ENCODE results near the gene OBP2A.

The OBP2A gene

GRCh38 chr9:135555203-135555602 is 9.3 kb downstream of the OBP2A start:
- no peak for DNase-seq

GRCh38 chr9:135555910-135556309 is 10.0 kb downstream of the OBP2A start:
- no peak for DNase-seq

GRCh38 chr9:135559606-135560005 is 13.7 kb downstream of the OBP2A start:
- no peak for DNase-seq

DNA sequence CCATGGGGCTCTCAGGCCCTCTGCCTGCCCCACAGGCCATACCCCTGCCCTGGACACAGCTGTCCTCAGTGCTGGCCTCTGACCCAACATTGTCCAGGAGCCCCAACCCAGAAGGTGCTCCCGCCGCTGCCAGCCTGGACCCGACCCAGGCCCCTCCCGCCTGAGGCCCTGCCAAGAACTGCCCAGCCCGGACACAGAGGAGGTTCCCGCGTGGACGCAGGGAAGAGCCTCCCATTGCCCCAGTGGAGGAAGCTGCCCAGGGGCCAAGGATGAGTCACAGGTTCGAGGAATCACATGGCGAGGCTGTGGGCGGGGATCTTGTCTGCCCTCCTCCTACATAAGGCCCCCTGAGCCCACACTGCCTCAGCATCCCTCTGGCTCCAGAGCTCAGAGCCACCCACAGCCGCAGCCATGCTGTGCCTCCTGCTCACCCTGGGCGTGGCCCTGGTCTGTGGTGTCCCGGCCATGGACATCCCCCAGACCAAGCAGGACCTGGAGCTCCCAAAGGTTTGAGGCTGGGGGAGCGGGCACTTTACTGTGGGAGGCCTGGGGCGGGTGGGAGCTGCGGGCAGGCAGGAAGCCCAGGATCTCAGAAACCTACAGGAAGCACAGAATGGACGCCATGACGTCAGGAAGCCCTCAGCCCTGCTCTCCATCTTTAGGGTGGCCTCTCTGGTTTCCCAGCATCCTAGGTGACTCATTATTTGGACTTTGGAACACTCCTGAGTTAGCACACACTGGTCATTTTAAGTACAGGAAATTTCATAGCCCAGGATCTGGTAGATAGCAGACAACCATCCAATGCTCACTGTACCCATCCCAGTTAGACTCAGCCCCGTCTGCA is 15.7 kb downstream of the OBP2A start, which contains the start of gene PAEP:
Gene PAEP, plus strand, starts transcription at position 366 of the 844 bp plus-strand sequence.
- DNase-seq, result no peak

GRCh38 chr9:135562235-135562745 is 16.4 kb downstream of the OBP2A start:
- no peak for DNase-seq

DNA sequence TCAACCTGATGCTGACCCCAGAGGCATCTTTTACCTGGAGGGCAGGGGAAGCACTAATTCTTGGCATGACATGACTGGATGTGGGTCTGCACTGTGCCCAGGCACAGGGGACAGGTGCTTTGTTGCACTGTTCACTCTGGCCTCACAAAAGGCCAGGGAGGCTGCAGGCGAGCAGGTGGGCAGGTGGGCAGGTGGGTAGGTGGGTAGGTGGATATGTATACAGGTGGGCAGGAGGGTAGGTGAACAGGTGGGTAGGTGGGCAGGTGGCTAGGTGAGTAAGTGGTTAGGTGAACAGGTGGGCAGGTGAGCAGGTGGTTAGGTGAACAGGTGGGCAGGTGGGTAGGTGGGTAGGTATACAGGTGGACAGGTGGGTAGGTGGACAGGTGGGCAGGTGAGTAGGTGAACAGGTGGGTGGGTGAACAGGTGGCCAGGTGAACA is 17.1 kb downstream of the OBP2A start:
- DNase-seq, result no peak

DNA sequence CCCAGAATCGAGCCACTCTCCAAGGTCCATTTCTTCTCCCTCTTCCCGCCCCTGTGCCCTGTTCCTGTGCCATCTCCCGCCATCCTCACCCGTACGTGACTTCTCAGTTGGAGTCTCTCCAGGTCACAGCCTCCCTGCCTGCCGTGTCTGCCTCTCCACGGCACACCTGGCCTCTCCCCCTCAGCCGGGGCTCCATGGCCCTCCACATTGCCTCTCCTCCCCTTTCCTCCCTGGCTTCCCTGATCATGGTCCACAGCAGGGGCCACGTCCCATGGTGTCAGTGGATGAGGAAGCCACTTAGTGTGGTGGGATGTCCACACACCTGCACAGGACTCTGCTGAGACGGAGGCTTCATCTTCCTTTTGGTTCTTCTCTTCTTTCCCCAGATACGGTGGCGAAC is 17.9 kb downstream of the OBP2A start:
- no peak for DNase-seq

DNA sequence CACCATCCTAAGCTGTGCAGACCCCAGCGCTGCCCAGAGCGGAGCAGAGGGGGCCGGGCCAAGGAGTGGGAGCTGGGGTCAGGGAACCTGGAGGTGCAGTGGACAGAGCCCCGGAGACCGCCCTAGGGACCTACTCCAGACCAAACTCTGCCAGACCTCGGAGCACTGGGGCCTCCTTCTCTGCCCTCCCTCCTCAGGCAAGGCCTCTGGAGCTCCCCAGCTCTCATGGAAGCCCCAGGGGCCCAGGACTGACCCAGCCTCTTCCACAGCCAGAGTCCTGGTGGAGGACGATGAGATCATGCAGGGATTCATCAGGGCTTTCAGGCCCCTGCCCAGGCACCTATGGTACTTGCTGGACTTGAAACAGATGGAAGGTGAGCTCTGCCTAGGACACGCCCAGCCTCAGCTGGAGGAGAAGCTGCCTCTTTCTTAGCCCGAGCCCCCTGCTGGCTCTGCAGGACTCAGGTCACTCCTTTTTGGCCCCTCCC is 19.3 kb downstream of the OBP2A start:
- DNase-seq, result no peak

DNA sequence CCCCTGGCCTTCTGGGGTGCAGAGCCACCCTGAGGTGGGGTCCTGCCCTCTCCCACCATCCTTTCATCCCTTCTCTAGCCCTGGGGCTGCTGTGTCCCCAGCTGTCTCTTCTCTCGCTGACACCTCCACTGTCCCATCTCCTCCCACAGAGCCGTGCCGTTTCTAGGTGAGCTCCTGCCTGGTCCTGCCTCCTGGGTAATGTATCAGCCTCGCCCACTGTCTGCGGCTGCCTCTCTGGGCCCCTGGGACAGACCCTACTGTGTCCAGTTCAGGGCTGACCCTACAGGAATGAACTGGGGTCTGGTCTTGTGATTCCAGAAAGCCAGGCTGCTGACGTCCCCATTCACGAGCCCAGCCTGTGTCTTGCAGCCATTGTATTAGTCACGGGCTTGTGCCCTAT is 19.7 kb downstream of the OBP2A start:
- no peak for DNase-seq

DNA sequence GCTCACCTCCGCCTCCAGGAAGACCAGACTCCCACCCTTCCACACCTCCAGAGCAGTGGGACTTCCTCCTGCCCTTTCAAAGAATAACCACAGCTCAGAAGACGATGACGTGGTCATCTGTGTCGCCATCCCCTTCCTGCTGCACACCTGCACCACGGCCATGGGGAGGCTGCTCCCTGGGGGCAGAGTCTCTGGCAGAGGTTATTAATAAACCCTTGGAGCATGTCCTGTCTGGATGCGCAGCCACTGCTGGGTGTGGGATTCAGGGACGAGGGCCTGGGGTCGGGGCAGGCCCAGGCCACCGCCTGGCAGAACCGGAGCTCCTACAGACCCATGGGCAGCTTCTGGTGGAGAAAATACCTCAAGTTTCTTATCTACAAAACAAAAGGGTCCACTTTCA is 20.6 kb downstream of the OBP2A start:
- DNase-seq, result no peak

- DNase-seq, result no peak
Measured at GRCh38 chr9:135567311-135567710, 21.4 kb downstream of the OBP2A start.

DNA sequence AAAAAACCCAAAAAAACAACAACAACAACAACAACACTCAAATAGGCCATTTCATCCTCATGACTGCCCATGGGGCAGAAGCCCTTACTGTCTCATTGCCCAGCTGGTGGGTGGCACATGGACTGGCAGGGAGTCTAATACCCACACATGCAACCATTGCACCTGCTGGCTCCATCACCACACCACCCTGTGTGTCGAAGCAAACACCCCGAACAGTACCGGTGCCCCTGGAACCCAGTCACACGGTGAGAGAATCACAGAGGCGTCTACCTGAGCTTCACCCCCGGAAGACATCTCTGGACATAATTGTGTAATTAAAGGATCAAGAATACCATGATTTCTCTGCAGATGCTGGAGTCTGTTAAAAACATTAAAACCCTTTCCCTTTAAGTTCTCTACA is 22.1 kb downstream of the OBP2A start:
- no peak for DNase-seq

- DNase-seq, result no peak
Measured at GRCh38 chr9:135570456-135570855, 24.5 kb downstream of the OBP2A start.

- DNase-seq, result no peak
Measured at GRCh38 chr9:135572233-135572632, 26.3 kb downstream of the OBP2A start.

DNA sequence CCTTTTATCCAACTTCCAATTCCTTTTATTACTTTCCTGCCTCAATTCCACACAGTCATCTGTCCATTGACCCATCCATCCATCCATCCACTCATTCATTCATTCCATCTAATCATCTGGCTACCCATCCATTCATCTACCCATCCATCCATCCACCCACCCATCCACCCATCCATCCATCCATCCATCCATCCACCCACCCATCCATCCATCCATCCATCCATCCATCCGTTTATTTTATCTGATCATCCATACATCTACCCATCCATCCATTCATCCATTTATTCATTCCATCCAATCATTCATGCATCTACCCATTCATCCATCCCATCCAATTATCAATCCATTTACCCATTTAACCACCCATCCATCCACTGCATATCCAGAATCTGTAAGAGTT is 27.2 kb downstream of the OBP2A start:
- DNase-seq, result no peak

DNA sequence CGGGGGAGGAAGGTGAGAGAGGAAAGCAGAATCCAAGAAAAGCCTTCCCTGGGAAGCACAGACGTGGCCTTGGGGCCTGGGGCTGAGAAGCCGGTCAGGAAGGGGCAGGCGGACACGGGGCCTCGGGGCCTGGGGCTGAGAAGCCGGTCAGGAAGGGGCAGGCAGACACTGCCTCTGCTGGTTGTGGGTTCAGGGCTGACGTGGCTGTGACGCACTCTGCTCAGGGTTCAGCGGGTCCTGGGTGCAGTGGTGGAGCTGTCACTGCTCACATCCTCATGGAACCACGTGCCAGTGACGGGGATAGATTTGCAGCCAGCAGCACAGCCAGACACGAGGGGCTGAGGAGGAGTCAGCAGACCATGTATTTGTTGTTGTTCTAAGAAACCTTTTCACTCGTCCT is 28.4 kb downstream of the OBP2A start:
- DNase-seq, result no peak

DNA sequence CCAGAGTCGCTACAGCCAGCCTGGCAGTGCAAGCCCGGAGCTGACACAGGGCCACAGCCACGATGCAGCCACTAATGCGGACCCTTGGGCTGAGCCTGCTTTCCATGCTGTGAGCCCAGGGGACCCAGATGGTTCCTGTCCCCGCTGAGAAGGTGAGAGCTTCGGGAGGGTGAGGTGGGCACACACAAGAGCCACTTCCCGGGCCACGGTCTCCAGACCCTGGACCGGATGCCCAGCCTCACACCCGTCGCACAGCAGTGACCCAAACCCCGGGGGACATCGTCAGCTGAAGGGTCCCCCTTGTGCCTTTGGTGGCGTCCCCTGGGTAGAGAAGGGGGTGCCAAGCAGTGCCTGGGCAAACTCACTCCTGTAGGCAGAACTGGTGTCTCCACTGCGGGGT is 29.0 kb downstream of the OBP2A start:
- DNase-seq, result no peak

DNA sequence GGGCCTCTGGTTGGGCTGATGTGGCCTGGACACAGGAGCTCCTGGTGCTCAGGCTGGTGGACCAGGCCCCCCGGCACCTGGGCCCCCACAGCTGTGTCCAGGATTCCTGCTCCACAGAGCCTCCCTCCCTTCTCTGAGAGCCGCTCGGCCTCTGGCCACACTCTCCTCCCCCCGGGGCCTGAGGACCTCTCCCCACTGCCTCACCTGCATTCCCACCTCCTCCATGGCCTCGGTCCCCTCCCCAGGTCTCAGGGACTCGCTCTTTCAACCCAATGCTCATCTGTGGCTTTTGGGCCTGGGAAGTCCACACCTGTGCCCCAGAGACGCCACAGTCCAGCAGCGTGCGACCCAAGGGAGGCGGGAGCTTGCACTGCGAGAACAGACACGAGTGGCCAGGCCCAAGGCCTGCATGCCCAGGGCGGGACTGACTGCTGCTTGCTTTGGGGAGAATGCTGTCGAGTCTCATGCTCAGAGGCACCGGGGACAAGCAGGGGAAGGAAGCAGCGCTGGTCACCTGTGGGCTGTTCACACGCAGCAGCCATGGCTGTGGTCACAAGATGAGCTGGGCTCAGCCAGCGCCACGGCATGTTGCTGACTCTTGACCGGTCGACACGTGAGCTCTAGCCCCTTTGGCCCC is 30.2 kb downstream of the OBP2A start:
- no peak for DNase-seq

- no peak for DNase-seq
Measured at GRCh38 chr9:135577256-135577655, 31.3 kb downstream of the OBP2A start.

DNA sequence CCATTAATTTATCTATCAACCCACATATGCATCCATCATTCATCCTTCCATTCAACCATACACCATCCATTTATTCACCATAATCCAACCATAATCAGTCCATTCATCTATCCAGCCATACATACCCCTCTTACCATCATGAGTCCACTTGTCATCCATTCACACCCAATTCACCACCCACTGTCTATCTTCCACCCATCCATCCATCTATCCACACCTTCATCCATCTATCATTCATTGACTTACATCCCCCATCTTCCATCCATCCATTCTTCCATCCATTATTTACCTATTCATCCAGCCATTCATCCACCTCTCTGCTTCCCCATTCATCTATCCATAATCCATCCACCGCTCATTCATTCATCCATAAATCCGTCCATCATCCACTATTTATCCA is 33.4 kb downstream of the OBP2A start:
- DNase-seq, result no peak

DNA sequence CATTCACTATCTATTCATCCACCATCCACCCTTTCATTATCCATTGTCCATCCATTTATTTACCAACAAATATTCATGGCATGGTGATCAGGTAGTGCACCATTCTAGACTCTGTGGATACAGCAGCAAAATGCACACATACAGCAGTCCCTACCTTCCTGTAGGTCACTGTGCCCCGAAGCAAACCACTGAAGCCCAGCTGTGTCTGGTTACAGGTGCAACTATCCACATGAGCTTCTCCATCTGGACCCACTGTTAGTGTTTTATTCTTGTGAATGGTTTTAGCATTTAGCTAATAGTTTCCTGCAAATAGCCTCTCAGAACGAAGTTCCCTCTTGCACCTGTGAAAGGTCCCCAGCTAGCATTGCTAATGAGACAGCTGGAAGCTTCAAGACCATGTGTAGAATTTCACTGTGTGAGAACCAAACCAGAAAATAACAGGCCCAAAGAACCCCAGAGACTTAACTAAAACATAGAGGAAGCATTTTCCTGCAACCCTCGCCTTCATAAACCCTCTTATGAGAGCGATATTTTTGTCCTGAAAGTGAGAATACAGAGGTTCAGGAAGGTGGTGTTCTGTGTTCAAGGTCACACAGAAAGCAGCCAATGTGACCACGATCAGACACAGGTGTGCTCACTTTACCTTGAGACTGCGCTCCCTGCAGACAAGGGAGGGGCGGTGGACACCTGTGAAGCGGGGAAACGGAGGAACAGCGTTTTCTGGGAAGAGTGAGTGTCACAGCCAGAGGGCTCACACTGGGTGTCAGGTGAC is 34.1 kb downstream of the OBP2A start:
- DNase-seq, result no peak

GRCh38 chr9:135580664-135581380 is 34.9 kb downstream of the OBP2A start:
- no peak for DNase-seq

Measured in left hindlimb (tissue), 1 donor.